Calu3 (cell line): ENCODE results near the gene C1orf52. TPM values are rescaled to one million over a fixed set of nuclear protein-coding genes. Genes with fewer than 3 reads are reported as not detected.

ENCODE experiments used
- BruUV-seq: library from RNA; stranded (reverse); fragments of 400-500 nt; replicated peaks from 2 replicates; lab custom pipeline; 2021; lab: Mats Ljungman, UMichigan
- CTCF ChIA-PET: fragments of 300-600 bp; sonication (Branson Sonifier 250); formaldehyde crosslinking; loops from one replicate; lab custom pipeline; 2022; ENCODE audit warnings: antibody characterized with exemption; lab: Charles Lee
- DNase-seq: peaks from one replicate; pipeline ENCODE4 v3.0.0; 2022
- H3K27ac Mint-ChIP-seq: one replicate; pipeline ENCODE4 v1.8.0; 2022; ENCODE audit warnings: mixed read lengths; ENCODE audit not compliant: unreplicated experiment
- H3K27me3 Mint-ChIP-seq: one replicate; pipeline ENCODE4 v1.8.0; 2022; ENCODE audit warnings: mixed read lengths; ENCODE audit not compliant: unreplicated experiment
- H3K36me3 Mint-ChIP-seq: one replicate; pipeline ENCODE4 v1.8.0; 2022; ENCODE audit warnings: mild to moderate bottlenecking, moderate library complexity, mixed read lengths; ENCODE audit not compliant: insufficient read depth, unreplicated experiment
- H3K4me1 Mint-ChIP-seq: one replicate; pipeline ENCODE4 v1.8.0; 2022; ENCODE audit warnings: mild to moderate bottlenecking, low read depth, mixed read lengths; ENCODE audit not compliant: unreplicated experiment
- H3K4me3 Mint-ChIP-seq: one replicate; pipeline ENCODE4 v1.8.0; 2022; ENCODE audit warnings: mild to moderate bottlenecking, low read depth, moderate library complexity, mixed read lengths; ENCODE audit not compliant: unreplicated experiment
- H3K9me3 Mint-ChIP-seq: one replicate; pipeline ENCODE4 v1.8.0; 2022; ENCODE audit warnings: low read depth, mixed read lengths; ENCODE audit not compliant: unreplicated experiment
- intact Hi-C: fragments of 100-400 bp; cut with micrococcal nuclease; formaldehyde crosslinking; loops from one replicate; pipeline ENCODE4 v1.10.0; 2022; ENCODE audit not compliant: unreplicated experiment
- total RNA-seq: library from RNA; stranded (reverse); gene quantifications from 2 replicates; pipeline ENCODE4 v1.2.3, GENCODE V29; 2022
- TF ChIP-seq, protein P1 (sequence below): fragments of 200-600 bp; IDR thresholded peaks from one replicate; pipeline ENCODE4 v1.8.0; 2022; ENCODE audit warnings: antibody characterized with exemption; ENCODE audit not compliant: unreplicated experiment

C1orf52 gene
- total RNA-seq, 1 experiment from 2014 or later: 29.7 TPM

DNA sequence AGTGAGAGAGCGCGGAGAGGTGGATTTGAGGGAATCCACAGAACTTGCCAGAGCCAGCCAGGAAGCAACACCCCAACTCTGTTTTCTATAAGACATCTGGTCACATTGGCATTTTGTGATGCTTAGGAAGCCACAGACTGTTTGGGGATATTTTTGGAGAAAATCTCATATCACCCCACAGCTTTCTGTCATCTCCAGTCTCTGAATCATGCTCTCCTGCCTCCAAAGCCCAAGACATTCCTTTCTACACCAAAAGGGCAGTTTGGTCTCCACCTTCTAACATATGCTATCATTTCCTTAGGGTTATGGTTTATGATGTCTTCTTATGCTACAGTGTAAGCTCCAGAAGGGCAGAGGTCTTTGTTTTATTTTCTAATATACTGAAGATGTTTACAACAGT, 31.4 kb upstream of the C1orf52 start:
- TF ChIP-seq, protein P1, sequence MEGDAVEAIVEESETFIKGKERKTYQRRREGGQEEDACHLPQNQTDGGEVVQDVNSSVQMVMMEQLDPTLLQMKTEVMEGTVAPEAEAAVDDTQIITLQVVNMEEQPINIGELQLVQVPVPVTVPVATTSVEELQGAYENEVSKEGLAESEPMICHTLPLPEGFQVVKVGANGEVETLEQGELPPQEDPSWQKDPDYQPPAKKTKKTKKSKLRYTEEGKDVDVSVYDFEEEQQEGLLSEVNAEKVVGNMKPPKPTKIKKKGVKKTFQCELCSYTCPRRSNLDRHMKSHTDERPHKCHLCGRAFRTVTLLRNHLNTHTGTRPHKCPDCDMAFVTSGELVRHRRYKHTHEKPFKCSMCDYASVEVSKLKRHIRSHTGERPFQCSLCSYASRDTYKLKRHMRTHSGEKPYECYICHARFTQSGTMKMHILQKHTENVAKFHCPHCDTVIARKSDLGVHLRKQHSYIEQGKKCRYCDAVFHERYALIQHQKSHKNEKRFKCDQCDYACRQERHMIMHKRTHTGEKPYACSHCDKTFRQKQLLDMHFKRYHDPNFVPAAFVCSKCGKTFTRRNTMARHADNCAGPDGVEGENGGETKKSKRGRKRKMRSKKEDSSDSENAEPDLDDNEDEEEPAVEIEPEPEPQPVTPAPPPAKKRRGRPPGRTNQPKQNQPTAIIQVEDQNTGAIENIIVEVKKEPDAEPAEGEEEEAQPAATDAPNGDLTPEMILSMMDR: no peak
- H3K9me3 Mint-ChIP-seq: no peaks in the 10 kb centered on the region
- peaks cover 54% of the 10 kb centered on the region for H3K4me1 Mint-ChIP-seq
- peaks cover 6% of the 10 kb centered on the region for H3K36me3 Mint-ChIP-seq
- BruUV-seq: no TSS peak
- no peak for DNase-seq
- CTCF ChIA-PET: interaction anchor here (0.9 kb wide), 1 partner anchor 14 kb away, joined by 3 read pairs; the partner anchor contains the start of gene BCL10
- no peaks in the 10 kb centered on the region for H3K27me3 Mint-ChIP-seq
- intact Hi-C loops: no loop called here
- peak overlapping the region; percentile 88 for H3K27ac Mint-ChIP-seq
- no peak overlapping the region for H3K4me3 Mint-ChIP-seq

DNA sequence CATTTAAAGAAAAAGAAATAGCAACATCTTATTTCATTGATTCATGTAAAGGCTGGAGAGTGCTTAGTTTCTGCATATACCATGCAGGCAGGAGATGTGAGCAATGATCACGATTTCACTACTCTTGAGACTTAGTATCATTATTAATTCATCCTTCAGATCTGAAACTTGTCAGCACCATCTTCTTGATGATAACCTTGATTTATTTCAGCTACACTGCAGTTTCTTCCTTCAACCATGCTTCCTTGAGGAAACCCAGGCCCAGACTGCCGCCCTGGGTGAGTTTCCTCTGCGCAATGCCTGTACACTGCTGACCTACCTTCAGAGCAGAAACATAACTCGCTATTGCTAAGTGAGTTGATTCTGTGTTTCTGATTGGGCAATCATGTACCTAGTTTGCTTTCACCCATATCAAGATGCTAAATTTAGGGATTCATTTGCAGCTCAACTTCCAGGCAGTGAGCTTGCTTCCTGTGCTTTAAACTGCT, 30.4 kb upstream of the C1orf52 start:
- intact Hi-C loops: no loop called here
- Mint-ChIP-seq H3K9me3 (no peaks in the 10 kb centered on the region), H3K27me3 (no peaks in the 10 kb centered on the region), H3K4me3 (peak overlapping the region; percentile 11), H3K27ac (peak overlapping the region; percentile 88), H3K4me1 (peaks cover 44% of the 10 kb centered on the region), H3K36me3 (peaks cover 6% of the 10 kb centered on the region)
- TF ChIP-seq, protein P1: no peak
- BruUV-seq: TSS peak; percentile 67
- DNase-seq: no peak
- CTCF ChIA-PET: interaction anchor here (0.9 kb wide), 1 partner anchor 13 kb away, joined by 3 read pairs; the partner anchor contains the start of gene BCL10

DNA sequence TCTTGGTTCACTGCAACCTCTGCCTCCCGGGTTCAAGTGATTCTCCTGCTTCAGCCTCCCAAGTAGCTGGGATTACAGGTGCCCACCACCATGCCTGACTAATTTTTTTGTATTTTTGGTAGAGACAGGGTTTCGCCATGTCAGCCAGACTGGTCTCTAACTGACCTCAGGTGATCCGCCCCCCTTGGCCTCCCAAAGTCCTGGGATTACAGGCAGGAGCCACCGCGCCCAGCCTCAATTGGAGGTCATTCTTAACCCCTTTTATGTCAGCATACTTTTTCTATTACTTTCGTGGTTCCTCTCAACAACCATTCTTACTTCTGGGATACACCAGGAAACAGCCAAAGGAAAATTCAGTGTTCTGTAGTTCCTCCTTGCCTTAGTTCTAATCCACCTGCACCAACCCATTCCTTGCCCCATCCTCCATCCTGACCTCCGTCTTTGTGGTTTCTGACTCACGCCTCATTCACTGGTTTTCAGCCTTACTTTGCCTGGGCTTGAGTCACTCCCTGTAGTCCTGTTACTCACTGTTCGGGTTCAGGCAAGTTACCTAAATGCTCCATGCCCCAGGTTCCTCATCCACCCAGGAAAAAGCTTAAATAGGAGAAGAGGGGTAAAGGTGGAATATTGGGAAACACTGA, 29.9 kb upstream of the C1orf52 start:
- no TSS peak for BruUV-seq
- peak overlapping the region; percentile 88 for H3K27ac Mint-ChIP-seq
- TF ChIP-seq, protein P1: no peak
- peak; percentile 82 for DNase-seq
- no peaks in the 10 kb centered on the region for H3K27me3 Mint-ChIP-seq
- intact Hi-C loops: no loop called here
- peaks cover 6% of the 10 kb centered on the region for H3K36me3 Mint-ChIP-seq
- peaks cover 39% of the 10 kb centered on the region for H3K4me1 Mint-ChIP-seq
- CTCF ChIA-PET: interaction anchor here (0.7 kb wide), 2 partner anchors 9 to 26 kb away, joined by 4 to 5 read pairs; no protein-coding TSS in a partner anchor
- H3K9me3 Mint-ChIP-seq: no peaks in the 10 kb centered on the region
- H3K4me3 Mint-ChIP-seq: peak overlapping the region; percentile 11

DNA sequence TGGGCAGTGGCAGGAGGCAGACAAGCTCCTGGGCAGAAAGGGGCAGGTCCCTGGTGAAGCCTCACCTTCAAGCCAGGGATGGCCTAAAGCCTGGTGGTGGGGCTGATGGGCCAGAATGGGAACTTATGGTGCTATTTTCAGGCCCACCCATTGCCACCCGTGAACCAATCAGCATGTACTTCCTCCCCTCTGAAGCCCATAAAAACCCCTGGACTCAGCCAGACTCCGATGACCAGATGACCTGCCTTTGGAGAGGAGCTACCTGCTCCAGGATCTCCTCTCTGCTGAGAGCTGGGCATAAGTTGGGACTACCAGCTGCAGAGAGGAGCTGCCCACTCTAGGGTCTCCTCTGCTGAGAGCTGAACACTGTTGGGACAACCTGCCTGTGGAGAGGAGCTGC, 24.7 kb upstream of the C1orf52 start:
- Mint-ChIP-seq H3K36me3 (peaks cover 1% of the 10 kb centered on the region), H3K27ac (no peak overlapping the region), H3K27me3 (no peaks in the 10 kb centered on the region), H3K4me1 (peaks cover 29% of the 10 kb centered on the region), H3K9me3 (no peaks in the 10 kb centered on the region), H3K4me3 (no peak overlapping the region)
- CTCF ChIA-PET: interaction anchor here (1.5 to 1.6 kb wide), 2 partner anchors 8 to 25 kb away, joined by 4 to 6 read pairs; partner anchors contain the start of genes BCL10 and C1orf52
- TF ChIP-seq, protein P1: no peak
- intact Hi-C loops: no loop called here
- no peak for DNase-seq
- BruUV-seq: no TSS peak
